HepG2 (cell line): ENCODE measurements around the gene ZNF821. TPM values are rescaled to one million over a fixed set of nuclear protein-coding genes. Genes with fewer than 3 reads are reported as not detected.
A peak's percentile ranks its signal among the peaks of the same experiment; 100 is the strongest.

Source experiments
- ADNP ChIP-seq: sonication (generic); formaldehyde crosslinking; IDR thresholded peaks from 2 replicates; pipeline ENCODE4 v1.4.0; 2020; ENCODE audit warnings: missing genetic modification reagents
- ATF1 ChIP-seq: IDR thresholded peaks from 2 replicates; pipeline ENCODE4 v1.6.1; 2016; ENCODE audit warnings: mild to moderate bottlenecking, control low read depth
- CHD2 ChIP-seq: IDR thresholded peaks from 2 replicates; pipeline ENCODE4 v1.6.1; 2011; ENCODE audit warnings: low read depth, low read length, improper control_type of control experiment
- DNMT1 ChIP-seq: sonication (generic); formaldehyde crosslinking; IDR thresholded peaks from 2 replicates; pipeline ENCODE4 v1.5.1; 2020; ENCODE audit warnings: mild to moderate bottlenecking, missing genetic modification reagents
- DR1 ChIP-seq: sonication (generic); formaldehyde crosslinking; IDR thresholded peaks from 2 replicates; pipeline ENCODE4 v1.8.0; 2021; ENCODE audit warnings: mild to moderate bottlenecking, missing genetic modification reagents, inconsistent platforms
- EED ChIP-seq: sonication (generic); formaldehyde crosslinking; IDR thresholded peaks from 2 replicates; pipeline ENCODE4 v1.5.0; 2020; ENCODE audit warnings: mild to moderate bottlenecking, missing genetic modification reagents
- EP300 ChIP-seq, 3 experiments: sonication (generic) in 1 of 3; formaldehyde crosslinking in 1 of 3; IDR thresholded peaks; 2 replicates each; pipeline versions ENCODE4 v1.5.1 to v1.6.1; 2011 to 2020; ENCODE audit warnings: low read depth in 2 of 3, low read length in 2 of 3, borderline replicate concordance in 1 of 3, improper control_type of control experiment in 1 of 3, mild to moderate bottlenecking in 1 of 3, missing genetic modification reagents in 1 of 3, moderate library complexity in 1 of 3
- KDM5A ChIP-seq: fragments of 200-600 bp; sonication (generic); IDR thresholded peaks from 2 replicates; pipeline ENCODE4 v1.7.0; 2018; ENCODE audit warnings: antibody characterized with exemption, mild to moderate bottlenecking, low read length, borderline replicate concordance
- MAFK ChIP-seq, 2 experiments: IDR thresholded peaks in 1 of 2; conservative IDR thresholded peaks in 1 of 2; 2 replicates each; pipeline ENCODE4 v1.6.1; 2011; ENCODE audit warnings: improper control_type of control experiment in 2 of 2, low read length in 2 of 2
- MATR3 ChIP-seq: sonication (generic); formaldehyde crosslinking; IDR thresholded peaks from 2 replicates; pipeline ENCODE4 v1.4.0; 2020; ENCODE audit warnings: missing genetic modification reagents
- MEIS2 ChIP-seq: sonication (generic); formaldehyde crosslinking; IDR thresholded peaks from 2 replicates; pipeline ENCODE4 v1.9.0; 2021; ENCODE audit warnings: mild to moderate bottlenecking, missing genetic modification reagents
- MXI1 ChIP-seq: IDR thresholded peaks from 3 replicates; pipeline ENCODE4 v1.6.1; 2012; ENCODE audit warnings: low read depth, low read length, inconsistent platforms, borderline replicate concordance
- NR2F2 ChIP-seq: IDR thresholded peaks from 2 replicates; pipeline ENCODE4 v1.6.1; 2012; ENCODE audit warnings: low read depth, inconsistent platforms, borderline replicate concordance
- REPIN1 ChIP-seq: sonication (generic); formaldehyde crosslinking; IDR thresholded peaks from 2 replicates; pipeline ENCODE4 v1.8.0; 2022; ENCODE audit warnings: missing genetic modification reagents, low read depth, mild to moderate bottlenecking, borderline replicate concordance
- SIX4 ChIP-seq: sonication (generic); formaldehyde crosslinking; IDR thresholded peaks from 2 replicates; pipeline ENCODE4 v1.4.0; 2020; ENCODE audit warnings: missing genetic modification reagents
- ZBTB7B ChIP-seq: sonication (generic); formaldehyde crosslinking; IDR thresholded peaks from 2 replicates; pipeline ENCODE4 v1.4.0; 2020; ENCODE audit warnings: missing genetic modification reagents
- ZNF331 ChIP-seq: sonication (generic); formaldehyde crosslinking; IDR thresholded peaks from 2 replicates; pipeline ENCODE4 v1.4.0; 2020; ENCODE audit warnings: missing genetic modification reagents
- ZNF569 ChIP-seq: sonication (generic); formaldehyde crosslinking; IDR thresholded peaks from 2 replicates; pipeline ENCODE4 v1.5.0; 2020; ENCODE audit warnings: mild to moderate bottlenecking, missing genetic modification reagents, moderate library complexity, borderline replicate concordance
- ZNF75D ChIP-seq: sonication (generic); formaldehyde crosslinking; IDR thresholded peaks from 2 replicates; pipeline ENCODE4 v1.8.1; 2023; ENCODE audit warnings: missing genetic modification reagents, mild to moderate bottlenecking, borderline replicate concordance
- ZNF839 ChIP-seq: sonication (generic); formaldehyde crosslinking; IDR thresholded peaks from 2 replicates; pipeline ENCODE4 v1.4.0; 2020; ENCODE audit warnings: missing genetic modification reagents, mild to moderate bottlenecking, borderline replicate concordance
- ZNF891 ChIP-seq: sonication (generic); formaldehyde crosslinking; IDR thresholded peaks from 2 replicates; pipeline ENCODE4 v1.5.0; 2020; ENCODE audit warnings: mild to moderate bottlenecking, missing genetic modification reagents
- polyA plus RNA-seq, 8 experiments: library from polyadenylated mRNA; depleted of rRNA in 3 of 8; stranded (reverse) in 7 of 8; unstranded in 1 of 8; fragments of >200 nt; fragmentation: Illumina TruSeq in 4 of 8; extraction: Trizol in 4 of 8; gene quantifications; 2 replicates each; pipeline versions ENCODE4 v1.2.1 to v1.2.3, GENCODE V29; 2011 to 2016; ENCODE audit warnings: low read depth in 4 of 8, missing spikeins in 1 of 8, mixed read lengths in 1 of 8; ENCODE audit not compliant: insufficient read depth in 1 of 8
- total RNA-seq, 5 experiments: library from RNA; depleted of rRNA; stranded (reverse); fragments of >200 nt; fragmentation: Illumina TruSeq; extraction: Trizol; gene quantifications; 2 replicates each; pipeline ENCODE4 v1.2.3, GENCODE V29; 2016; ENCODE audit warnings: low read depth in 1 of 5
- TF ChIP-seq, protein P1 (sequence below): sonication (generic); formaldehyde crosslinking; IDR thresholded peaks from 2 replicates; pipeline ENCODE4 v1.5.0; 2020; ENCODE audit warnings: missing genetic modification reagents
- TF ChIP-seq, protein P2 (sequence below): sonication (generic); formaldehyde crosslinking; IDR thresholded peaks from 2 replicates; pipeline ENCODE4 v1.8.1; 2023; ENCODE audit warnings: mild to moderate bottlenecking, moderate library complexity, missing genetic modification reagents
- TF ChIP-seq, protein P3 (sequence below), 2 experiments: sonication (generic) in 1 of 2; formaldehyde crosslinking in 1 of 2; IDR thresholded peaks; 2 replicates each; pipeline versions ENCODE4 v1.4.0 to v1.6.1; 2018 to 2020; ENCODE audit warnings: missing genetic modification reagents in 2 of 2, borderline replicate concordance in 1 of 2, low read depth in 1 of 2, mild to moderate bottlenecking in 1 of 2, missing biosample characterization in 1 of 2

ZNF821 gene
- total and polyA plus RNA-seq, 2 of the 13 experiments (the other 11 are each of a cell fraction or from before 2014, with no cell fraction given) = 7.0 to 9.1 TPM

DNA sequence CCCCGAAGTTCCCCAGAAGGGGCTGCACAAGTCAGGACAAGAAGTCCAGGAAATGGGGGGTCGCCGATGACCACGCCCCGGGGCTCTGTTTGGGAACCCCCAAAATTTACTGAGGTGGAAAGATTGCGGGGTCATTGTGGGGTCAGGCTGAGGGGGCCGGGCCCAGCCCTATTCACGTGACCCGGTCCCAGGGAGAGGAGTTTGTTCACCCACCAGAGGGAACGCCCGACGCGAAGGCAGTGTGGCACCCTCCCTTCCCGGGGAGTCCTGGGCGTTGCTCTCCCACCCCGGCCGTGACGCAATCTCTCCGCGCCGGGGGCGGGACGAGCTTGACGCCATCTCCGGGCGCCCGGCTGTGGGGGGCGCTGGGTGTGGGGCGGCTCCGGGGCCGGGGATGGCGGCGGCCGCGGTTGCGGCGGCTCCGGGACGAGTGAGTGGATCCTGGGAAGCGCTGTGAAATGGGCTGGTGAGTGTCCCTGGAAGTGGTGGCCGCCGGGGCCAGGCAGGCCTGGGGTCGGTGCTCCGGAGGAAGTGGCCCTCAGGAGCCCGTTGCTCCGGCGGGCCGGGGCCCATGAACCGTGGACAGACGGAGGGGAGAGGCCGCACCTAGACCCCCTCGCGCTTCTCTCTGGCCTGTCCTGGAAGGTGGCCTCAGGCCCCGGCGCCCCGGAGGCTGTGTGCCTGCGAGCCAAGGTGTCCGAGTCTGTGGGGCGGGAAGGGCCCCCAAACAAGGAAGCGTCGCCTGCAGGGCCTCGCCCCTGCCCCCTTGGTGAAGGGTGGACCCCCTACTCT lies 38.1 kb downstream of the ZNF821 start, which contains the start of gene ATXN1L (continued):
- TF ChIP-seq MATR3 (CRISPR knock-in tag) = no peak
- no peak for TF ChIP-seq ZNF569 (CRISPR knock-in tag)
- TF ChIP-seq, protein P1, sequence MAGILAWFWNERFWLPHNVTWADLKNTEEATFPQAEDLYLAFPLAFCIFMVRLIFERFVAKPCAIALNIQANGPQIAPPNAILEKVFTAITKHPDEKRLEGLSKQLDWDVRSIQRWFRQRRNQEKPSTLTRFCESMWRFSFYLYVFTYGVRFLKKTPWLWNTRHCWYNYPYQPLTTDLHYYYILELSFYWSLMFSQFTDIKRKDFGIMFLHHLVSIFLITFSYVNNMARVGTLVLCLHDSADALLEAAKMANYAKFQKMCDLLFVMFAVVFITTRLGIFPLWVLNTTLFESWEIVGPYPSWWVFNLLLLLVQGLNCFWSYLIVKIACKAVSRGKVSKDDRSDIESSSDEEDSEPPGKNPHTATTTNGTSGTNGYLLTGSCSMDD = no peak; the same call in none of the 2 replicates
- TF ChIP-seq ZNF891 (CRISPR knock-in tag) = no peak
- TF ChIP-seq, protein P2, sequence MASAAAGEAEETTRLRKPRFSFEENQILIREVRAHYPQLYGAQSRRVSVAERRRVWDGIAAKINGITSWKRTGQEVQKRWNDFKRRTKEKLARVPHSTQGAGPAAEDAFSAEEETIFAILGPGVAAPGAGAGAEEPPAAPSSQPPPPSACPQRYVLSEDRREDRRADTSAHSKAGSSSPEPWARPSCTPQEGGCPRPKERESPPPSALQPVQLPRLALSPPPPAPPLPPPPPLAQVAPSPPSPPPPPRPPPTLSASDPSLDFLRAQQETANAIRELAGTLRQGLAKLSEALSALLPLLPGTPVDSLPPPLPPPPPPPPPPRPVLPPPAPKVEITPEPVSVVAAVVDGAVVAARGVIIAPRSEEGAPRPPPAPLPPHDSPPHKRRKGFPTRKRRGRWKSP (CRISPR knock-in tag) = no peak; the same call in 1 of the 2 replicates
- peak; percentile 41 to 87; a peak in 3 of 4 replicates for TF ChIP-seq EP300 (IDR thresholded peaks at IDR 0.05; ENCODE audit: low read depth in 2 of 2, low read length in 2 of 2)
- peak; percentile 69 for TF ChIP-seq EP300 (CRISPR knock-in tag; IDR thresholded peaks at IDR 0.05; ENCODE audit: borderline replicate concordance)
- TF ChIP-seq CHD2 = peak; percentile 73; the same call in 1 of the 2 replicates
- peak; percentile 12; the same call in 1 of the 2 replicates for TF ChIP-seq ZNF839
- peak; percentile 57; the same call in 1 of the 2 replicates for TF ChIP-seq DR1 (CRISPR knock-in tag)
- TF ChIP-seq ZNF75D (CRISPR knock-in tag) = no peak
- peak; percentile 97 for TF ChIP-seq ATF1 (CRISPR knock-in tag)
- TF ChIP-seq ADNP (CRISPR knock-in tag) = 0 out of 2 replicates have a peak, but pooled peaks have one; percentile 33
- TF ChIP-seq, protein P3, sequence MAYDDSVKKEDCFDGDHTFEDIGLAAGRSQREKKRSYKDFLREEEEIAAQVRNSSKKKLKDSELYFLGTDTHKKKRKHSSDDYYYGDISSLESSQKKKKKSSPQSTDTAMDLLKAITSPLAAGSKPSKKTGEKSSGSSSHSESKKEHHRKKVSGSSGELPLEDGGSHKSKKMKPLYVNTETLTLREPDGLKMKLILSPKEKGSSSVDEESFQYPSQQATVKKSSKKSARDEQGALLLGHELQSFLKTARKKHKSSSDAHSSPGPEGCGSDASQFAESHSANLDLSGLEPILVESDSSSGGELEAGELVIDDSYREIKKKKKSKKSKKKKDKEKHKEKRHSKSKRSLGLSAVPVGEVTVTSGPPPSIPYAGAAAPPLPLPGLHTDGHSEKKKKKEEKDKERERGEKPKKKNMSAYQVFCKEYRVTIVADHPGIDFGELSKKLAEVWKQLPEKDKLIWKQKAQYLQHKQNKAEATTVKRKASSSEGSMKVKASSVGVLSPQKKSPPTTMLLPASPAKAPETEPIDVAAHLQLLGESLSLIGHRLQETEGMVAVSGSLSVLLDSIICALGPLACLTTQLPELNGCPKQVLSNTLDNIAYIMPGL (CRISPR knock-in tag; IDR thresholded peaks at IDR 0.05; ENCODE audit: borderline replicate concordance in 1 of 2, low read depth in 1 of 2) = peak; percentile 90 to 95
- peak; percentile 86; the same call in 1 of the 2 replicates for TF ChIP-seq MEIS2 (CRISPR knock-in tag)
- TF ChIP-seq DNMT1 = no peak; the same call in 1 of the 2 replicates
- peak; percentile 99 for TF ChIP-seq KDM5A
- peak; percentile 90 for TF ChIP-seq ZBTB7B (CRISPR knock-in tag)
- TF ChIP-seq NR2F2 = no peak
- TF ChIP-seq ZNF331 (CRISPR knock-in tag) = peak; percentile 84
- no peak; a peak in 1 of 4 replicates for TF ChIP-seq MAFK (conservative IDR thresholded peaks at IDR 0.05 in 1 of 2, IDR thresholded peaks at IDR 0.05 in 1 of 2; ENCODE audit: low read length in 2 of 2)
- TF ChIP-seq EED (CRISPR knock-in tag) = peak; percentile 41; the same call in 1 of the 2 replicates
- TF ChIP-seq SIX4 (CRISPR knock-in tag) = peak; percentile 64; the same call in 1 of the 2 replicates
- TF ChIP-seq MXI1 = peak; percentile 88; the same call in 1 of the 3 replicates
- TF ChIP-seq REPIN1 (CRISPR knock-in tag) = peak; percentile 91
